Gastroesophageal sphincter (tissue), 3 donors: ENCODE measurements around the gene CEP170.
"Not testable (repeated sequence)": the region's sequence is repeated elsewhere in the genome, so short reads cannot be mapped to it uniquely, and the experiment has no call there.

ENCODE experiments used
- EP300 ChIP-seq: sonication (generic); formaldehyde crosslinking; IDR thresholded peaks from one replicate; pipeline ENCODE4 v1.6.1; 2017; ENCODE audit warnings: antibody characterized with exemption, mild to moderate bottlenecking
- POLR2A ChIP-seq, 2 donors: fragments of 450-650 bp; IDR thresholded peaks; one replicate each; pipeline ENCODE4 v1.6.1; 2017; ENCODE audit warnings: antibody characterized with exemption in 2 of 2, mild to moderate bottlenecking in 2 of 2, moderate library complexity in 1 of 2
- TF ChIP-seq, protein P1 (sequence below), 4 experiments: fragments of 200-600 bp in 2 of 4; fragments of 450-650 bp in 2 of 4; sonication (generic) in 1 of 4; IDR thresholded peaks; one replicate each; pipeline ENCODE4 v1.5.1; 2017 to 2019; ENCODE audit warnings: antibody characterized with exemption in 4 of 4, mild to moderate bottlenecking in 2 of 4, moderate library complexity in 2 of 4

DNA sequence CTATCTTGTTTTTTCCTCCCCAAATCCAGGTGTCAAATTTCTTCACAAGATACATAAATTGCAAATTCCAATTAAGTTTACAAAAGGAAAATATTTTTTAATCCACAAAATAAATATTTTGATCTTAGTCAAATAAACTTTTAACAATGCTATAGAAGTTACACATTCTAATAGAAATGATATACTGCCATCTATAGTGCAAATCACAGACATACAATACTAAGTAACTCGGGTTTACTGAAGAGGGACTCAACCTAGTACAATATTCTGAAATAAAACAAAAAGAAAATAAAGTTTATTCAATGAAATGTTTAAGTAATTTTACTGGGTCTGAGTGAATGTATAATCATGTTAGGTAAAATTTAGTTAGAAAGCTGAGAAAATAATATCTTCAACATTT, 114.6 kb downstream of the CEP170 start:
- TF ChIP-seq, protein P1, sequence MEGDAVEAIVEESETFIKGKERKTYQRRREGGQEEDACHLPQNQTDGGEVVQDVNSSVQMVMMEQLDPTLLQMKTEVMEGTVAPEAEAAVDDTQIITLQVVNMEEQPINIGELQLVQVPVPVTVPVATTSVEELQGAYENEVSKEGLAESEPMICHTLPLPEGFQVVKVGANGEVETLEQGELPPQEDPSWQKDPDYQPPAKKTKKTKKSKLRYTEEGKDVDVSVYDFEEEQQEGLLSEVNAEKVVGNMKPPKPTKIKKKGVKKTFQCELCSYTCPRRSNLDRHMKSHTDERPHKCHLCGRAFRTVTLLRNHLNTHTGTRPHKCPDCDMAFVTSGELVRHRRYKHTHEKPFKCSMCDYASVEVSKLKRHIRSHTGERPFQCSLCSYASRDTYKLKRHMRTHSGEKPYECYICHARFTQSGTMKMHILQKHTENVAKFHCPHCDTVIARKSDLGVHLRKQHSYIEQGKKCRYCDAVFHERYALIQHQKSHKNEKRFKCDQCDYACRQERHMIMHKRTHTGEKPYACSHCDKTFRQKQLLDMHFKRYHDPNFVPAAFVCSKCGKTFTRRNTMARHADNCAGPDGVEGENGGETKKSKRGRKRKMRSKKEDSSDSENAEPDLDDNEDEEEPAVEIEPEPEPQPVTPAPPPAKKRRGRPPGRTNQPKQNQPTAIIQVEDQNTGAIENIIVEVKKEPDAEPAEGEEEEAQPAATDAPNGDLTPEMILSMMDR (IDR thresholded peaks at IDR 0.05) = not testable (repeated sequence)
- not testable (repeated sequence) for TF ChIP-seq EP300; POLR2A (IDR thresholded peaks at IDR 0.05)
